Measurements from ENCODE around the gene UBE2F. TPM values are rescaled to one million over a fixed set of nuclear protein-coding genes. Genes with fewer than 3 reads are reported as not detected.

The UBE2F gene
- total and polyA plus RNA-seq, 2 of the 13 experiments (the other 11 are each of a cell fraction or from before 2014, with no cell fraction given), result 35.4 to 73.1 TPM

- TF ChIP-seq ZNF703 (CRISPR knock-in tag; IDR thresholded peaks at IDR 0.05; ENCODE audit: borderline replicate concordance) (no peak; the same call in 1 of the 2 replicates), MIER3 (CRISPR knock-in tag; IDR thresholded peaks at IDR 0.05; ENCODE audit: borderline replicate concordance) (peak; percentile 43; the same call in 1 of the 2 replicates), HOXA5 (CRISPR knock-in tag; IDR thresholded peaks at IDR 0.05) (no peak; the same call in 1 of the 2 replicates), PRMT3 (CRISPR knock-in tag; IDR thresholded peaks at IDR 0.05; ENCODE audit: borderline replicate concordance, low read depth) (no peak), CERS6 (CRISPR knock-in tag; IDR thresholded peaks at IDR 0.05) (0 out of 2 replicates have a peak, but pooled peaks have one; percentile 37), NR2F1 (CRISPR knock-in tag; IDR thresholded peaks at IDR 0.05) (peak; percentile 24 to 69; a peak in 3 of 4 replicates), NR0B2 (CRISPR knock-in tag; IDR thresholded peaks at IDR 0.05) (peak; percentile 77), BRD4 (CRISPR knock-in tag; IDR thresholded peaks at IDR 0.05) (peak; percentile 92), NPAS2 (CRISPR knock-in tag; IDR thresholded peaks at IDR 0.05; ENCODE audit: borderline replicate concordance) (no peak), PREB (CRISPR knock-in tag; IDR thresholded peaks at IDR 0.05) (no peak), ZNF512B (CRISPR knock-in tag; IDR thresholded peaks at IDR 0.05; ENCODE audit: borderline replicate concordance) (0 out of 2 replicates have a peak, but pooled peaks have one; percentile 20), KDM5A (IDR thresholded peaks at IDR 0.05; ENCODE audit: borderline replicate concordance, low read length) (peak; percentile 65; the same call in 1 of the 2 replicates), ATF5 (CRISPR knock-in tag; IDR thresholded peaks at IDR 0.05; ENCODE audit: low read depth) (no peak), ZNF710 (CRISPR knock-in tag; IDR thresholded peaks at IDR 0.05; ENCODE audit: borderline replicate concordance) (peak; percentile 95), ZEB1 (IDR thresholded peaks at IDR 0.05; ENCODE audit: insufficient replicate concordance, low read depth) (peak; percentile 15), CBX1 (IDR thresholded peaks at IDR 0.05; ENCODE audit: low read depth) (peak; percentile 49), ISL2 (CRISPR knock-in tag; IDR thresholded peaks at IDR 0.05) (peak; percentile 70), ATF2 (CRISPR knock-in tag; IDR thresholded peaks at IDR 0.05) (peak; percentile 62)
Measured at GRCh38 chr2:238060542-238061314, 93.9 kb downstream of the UBE2F start, which contains the start of gene SCLY (continued).
